Stimulated activated CD8-positive, alpha-beta memory T cell treated with anti-CD3 and anti-CD28 coated beads, Interleukin-4, amount 100 ng/mL, for 1 hour (primary cell): ENCODE measurements around the gene NAA20.
"Not testable (repeated sequence)": the region's sequence is repeated elsewhere in the genome, so short reads cannot be mapped to it uniquely, and the experiment has no call there.

Experiments
- DNase-seq, 2 donors: peaks; one replicate each; pipeline ENCODE4 v3.0.0-alpha.2; 2020; ENCODE audit warnings: low read depth in 2 of 2, low spot score in 1 of 2

Gene NAA20

GRCh38 chr20:19991308-19991707 lies 25.9 kb upstream of the NAA20 start:
- DNase-seq = no peak

- no peak for DNase-seq
These were observed 25.3 kb upstream of the NAA20 start for GRCh38 chr20:19991854-19992253.

DNA sequence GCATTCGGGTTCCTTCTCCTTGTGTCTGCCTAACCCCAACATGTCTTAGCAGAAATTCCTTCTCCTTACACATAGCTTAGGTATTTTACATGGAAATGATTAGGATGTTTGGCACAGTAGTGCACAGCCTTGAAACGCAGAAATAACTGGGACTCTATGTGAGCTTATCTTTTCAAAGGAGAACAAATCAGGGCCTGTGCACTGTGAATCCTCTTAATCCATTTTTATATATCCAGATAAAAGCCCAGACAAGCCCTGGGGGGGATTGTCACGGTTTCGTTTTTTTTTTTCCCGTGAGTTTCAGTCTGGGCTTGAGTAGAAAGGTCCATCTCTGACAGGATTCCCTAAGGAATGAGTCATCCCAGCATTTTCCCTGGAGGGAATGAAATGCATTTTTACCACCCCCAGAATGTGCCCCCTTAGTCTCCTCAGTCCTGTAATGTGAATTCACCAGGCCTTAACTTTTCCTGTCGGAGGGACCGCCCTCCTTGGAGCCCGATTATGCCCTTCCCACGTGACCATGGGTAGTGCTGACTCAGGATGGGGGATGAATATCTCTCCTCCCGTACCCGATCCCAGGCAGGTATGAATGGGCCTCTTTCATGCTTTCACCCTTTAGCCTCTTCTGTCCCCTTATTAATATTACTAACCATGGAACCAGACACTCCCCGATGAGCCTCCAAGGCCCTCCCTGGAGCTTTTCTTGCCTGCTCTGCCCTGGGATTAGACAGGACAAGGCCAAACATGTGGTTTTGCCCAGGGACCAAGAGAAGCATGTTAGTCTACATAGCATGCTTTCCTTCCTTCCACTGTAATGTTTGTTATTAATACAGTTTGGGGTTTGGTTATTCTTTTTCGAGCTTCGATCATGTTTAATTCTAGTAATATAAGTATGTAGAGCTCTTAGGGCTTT lies 23.9 kb upstream of the NAA20 start:
- DNase-seq = no peak

- no peak for DNase-seq
These were observed 23.0 kb upstream of the NAA20 start for GRCh38 chr20:19993958-19994669.

GRCh38 chr20:19995220-19995863 lies 21.8 kb upstream of the NAA20 start:
- no peak for DNase-seq

DNA sequence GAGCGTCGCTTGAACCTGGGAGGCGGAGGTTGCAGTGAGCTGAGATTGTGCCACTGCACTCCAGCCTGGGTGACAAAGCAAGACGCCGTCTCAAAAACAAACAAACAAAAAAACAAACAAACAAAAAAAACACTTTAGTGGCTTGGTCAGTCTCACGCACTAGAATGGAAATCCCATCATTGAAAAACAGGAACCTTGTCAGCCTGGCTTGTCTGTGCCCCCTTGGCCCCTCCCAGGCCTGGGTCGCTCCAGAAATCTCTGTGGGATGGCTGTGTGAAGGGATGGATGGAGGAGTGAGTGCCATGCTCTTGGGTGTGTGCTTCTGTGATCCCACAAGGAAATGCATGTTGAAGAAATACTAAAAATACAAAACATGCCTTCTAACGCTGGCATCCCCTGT lies 20.9 kb upstream of the NAA20 start:
- DNase-seq = no peak

GRCh38 chr20:19996917-19997316 lies 20.2 kb upstream of the NAA20 start:
- DNase-seq = no peak

GRCh38 chr20:19998990-19999705 lies 18.0 kb upstream of the NAA20 start:
- DNase-seq = no peak

DNA sequence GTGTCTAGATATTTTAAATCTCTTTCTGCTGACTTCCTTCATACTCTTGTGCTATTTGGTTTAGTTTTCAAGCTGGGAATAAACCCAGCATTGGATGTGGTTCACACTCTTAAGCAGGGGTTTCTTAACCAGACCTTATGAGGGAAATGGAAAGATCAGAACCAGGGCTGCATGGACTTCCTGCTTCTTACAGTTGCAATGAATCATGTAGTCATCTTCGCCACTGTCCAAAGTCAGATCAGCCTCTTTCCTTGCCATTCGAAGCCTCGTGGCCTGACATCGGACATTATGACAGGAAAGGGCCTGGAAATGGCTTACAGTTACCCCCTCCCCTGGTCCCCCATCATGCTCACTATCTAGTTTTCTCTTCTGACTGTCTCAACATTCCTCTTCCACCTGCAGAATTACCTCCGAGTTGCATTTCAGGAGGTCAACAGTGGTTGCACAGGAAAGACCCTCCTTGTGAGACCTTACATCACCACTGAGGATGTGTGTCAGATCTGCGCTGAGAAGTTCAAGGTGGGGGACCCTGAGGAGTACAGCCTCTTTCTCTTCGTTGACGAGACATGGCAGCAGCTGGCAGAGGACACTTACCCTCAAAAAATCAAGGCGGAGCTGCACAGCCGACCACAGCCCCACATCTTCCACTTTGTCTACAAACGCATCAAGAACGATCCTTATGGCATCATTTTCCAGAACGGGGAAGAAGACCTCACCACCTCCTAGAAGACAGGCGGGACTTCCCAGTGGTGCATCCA lies 16.8 kb upstream of the NAA20 start:
- no peak for DNase-seq

GRCh38 chr20:20002101-20002998 lies 14.8 kb upstream of the NAA20 start:
- DNase-seq = no peak

DNA sequence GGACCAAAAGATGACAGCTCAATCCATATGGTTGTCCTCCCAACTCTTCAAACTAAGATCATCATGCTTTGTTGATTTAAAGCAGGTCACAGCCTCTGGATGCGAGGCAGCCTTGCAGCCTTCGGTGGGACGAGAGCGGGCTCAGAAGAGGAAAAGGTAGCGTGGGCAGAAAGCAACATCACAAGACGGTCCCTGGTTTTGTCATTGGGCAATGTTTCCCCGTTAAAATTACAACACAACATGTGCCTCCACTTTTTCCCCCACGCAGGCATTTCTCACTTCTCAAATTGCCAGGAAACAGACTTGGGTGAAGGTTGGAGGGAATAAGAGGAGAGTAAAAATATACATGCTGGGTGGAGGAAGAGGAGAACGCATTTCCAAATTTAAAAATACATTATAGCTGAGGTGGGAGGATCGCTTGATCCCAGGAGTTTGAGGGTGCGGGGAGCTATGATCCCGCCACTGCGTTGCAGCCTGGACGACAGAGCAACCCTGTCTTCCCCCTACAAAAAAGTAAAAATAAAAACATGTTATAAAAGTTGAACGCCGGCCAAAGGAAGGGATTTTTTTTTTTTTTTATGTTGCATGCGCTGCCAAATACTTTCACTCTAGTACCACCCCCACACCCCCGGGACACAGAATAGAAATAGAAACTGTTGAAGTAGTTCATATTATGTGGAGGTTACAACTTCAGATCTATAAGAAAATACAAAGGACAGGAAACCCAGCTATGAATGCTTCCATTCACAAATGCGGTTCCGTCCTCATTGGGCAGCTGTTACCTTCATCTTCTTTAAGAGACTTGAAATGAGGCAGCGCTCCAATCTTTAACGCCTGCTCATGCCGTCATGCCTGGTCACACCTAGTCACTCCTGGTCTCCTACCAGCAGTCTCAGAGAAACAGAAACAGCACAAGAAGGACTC lies 13.9 kb upstream of the NAA20 start:
- DNase-seq = no peak

DNA sequence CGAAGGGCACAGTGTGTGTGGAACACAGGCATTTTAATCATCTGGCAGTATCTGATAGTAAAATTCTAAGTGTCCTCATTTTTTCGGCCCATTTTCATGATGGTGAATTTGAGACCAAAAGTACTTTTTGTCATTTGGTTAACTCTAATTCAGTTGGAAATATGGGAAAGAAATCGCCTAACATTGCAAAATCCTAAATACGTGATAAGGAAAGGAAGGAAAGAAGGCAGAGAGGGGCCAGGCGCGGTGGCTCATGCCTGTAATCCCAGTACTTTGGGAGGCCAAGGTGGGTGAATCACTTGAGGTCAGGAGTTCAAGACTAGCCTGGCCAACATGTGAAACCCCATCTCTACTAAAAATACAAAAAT lies 13.2 kb upstream of the NAA20 start:
- not testable (repeated sequence) for DNase-seq

GRCh38 chr20:20005342-20005741 lies 11.8 kb upstream of the NAA20 start:
- no peak for DNase-seq

- no peak for DNase-seq
These were observed 7.3 kb upstream of the NAA20 start for GRCh38 chr20:20009784-20010253.

DNA sequence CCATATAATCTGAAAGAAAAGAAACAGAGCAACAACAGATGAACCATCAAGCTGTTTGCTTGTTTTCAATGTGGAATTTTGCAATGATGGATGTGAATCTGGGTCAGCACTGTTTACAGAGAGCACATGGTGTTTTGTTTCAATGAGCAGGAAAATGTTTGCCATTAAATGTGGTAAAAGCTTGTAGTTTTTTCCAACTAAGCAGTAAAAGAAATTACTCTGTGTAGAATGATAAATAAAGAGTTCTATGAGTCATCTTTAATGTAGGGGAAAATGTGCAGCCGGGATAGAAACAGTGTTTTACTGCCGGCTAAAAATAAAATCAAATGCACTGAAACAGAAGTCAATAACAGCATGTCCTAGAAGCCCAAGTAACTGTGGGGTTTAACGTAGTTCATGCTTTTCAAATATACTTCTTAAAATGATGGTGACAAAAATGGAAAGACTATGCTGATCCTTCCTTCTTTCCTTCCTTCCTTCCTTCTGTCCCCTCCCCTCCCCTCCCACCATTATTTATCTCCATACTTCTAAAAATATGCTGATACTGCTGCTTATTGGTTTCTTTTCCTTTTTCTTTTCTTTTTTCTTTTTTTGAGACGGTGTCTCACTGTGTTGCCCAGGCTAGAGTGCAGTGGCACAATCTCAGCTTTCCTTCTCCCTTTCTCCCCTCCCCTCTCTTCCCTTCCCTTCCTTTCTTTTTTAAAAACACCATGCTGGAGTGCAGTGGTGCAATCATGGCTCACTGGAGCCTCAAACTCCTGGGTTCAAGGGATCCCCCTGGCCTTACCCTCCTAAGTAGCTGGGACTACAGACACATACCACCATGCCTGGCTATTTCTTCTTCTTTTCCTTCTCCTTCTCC lies 6.3 kb upstream of the NAA20 start:
- DNase-seq = no peak

DNA sequence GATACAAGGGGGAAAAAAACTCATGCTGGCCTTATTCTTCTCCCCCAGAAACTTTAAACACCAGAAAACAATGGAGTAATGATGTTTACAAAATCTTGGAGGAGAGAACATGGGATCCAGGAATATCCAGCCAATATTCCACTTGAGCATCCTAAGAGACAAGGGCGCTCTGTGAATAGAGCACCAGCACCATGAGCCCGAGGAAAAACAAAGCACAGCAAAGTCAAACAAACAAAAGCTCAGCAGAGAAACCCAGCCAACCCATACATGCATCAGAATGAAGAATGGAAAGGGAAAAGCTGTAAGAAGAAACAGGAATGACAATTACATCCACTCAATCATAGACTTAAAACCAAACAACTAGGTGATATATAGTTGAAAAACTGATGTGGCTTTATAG lies 4.6 kb upstream of the NAA20 start:
- DNase-seq = no peak

DNA sequence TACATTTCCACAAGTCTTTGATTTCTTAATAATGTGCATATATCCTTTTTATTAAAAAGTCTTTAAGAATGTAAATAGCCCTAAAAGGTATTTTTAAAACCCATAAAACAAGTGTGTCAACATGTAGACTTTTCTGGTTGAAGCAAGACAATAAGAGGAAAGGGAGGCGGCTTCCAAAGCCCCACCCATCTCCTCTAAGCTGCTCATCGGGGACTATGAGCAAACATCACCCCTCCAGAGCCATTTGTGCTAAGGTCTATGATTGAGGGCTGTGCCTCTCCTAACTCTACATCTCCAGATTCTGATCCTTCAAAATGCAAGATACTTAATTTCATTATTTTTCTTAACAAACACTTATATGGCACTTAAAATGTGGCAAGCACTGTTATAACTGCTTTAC lies 2.5 kb upstream of the NAA20 start:
- DNase-seq = no peak

DNA sequence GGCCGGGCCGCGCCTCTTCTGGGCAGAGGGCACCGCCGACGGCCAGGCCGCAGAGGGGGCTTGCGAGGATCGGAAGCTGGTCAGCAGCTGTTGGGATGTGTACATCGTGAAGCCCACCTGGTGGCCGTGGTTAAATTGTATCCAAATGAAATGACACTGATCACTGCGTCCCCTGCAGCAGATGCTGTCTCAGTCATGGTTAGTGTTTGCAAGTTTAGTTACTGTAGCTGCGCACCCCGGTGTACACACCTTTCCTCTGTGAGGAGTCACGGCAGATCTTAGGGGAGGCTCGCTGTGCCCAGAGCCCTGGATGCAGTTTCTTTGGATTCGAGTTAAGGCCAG lies 653 bp downstream of the NAA20 start:
- no peak for DNase-seq
